ENCODE measurements around the gene NOB1.

- TF ChIP-seq, protein P1, sequence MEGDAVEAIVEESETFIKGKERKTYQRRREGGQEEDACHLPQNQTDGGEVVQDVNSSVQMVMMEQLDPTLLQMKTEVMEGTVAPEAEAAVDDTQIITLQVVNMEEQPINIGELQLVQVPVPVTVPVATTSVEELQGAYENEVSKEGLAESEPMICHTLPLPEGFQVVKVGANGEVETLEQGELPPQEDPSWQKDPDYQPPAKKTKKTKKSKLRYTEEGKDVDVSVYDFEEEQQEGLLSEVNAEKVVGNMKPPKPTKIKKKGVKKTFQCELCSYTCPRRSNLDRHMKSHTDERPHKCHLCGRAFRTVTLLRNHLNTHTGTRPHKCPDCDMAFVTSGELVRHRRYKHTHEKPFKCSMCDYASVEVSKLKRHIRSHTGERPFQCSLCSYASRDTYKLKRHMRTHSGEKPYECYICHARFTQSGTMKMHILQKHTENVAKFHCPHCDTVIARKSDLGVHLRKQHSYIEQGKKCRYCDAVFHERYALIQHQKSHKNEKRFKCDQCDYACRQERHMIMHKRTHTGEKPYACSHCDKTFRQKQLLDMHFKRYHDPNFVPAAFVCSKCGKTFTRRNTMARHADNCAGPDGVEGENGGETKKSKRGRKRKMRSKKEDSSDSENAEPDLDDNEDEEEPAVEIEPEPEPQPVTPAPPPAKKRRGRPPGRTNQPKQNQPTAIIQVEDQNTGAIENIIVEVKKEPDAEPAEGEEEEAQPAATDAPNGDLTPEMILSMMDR (conservative IDR thresholded peaks at IDR 0.05; ENCODE audit: low read depth, low read length), result no peak
- TF ChIP-seq EZH2 (IDR thresholded peaks at IDR 0.05; ENCODE audit: low read length, unreplicated experiment) (no peak), EZH2phosphoT487 (IDR thresholded peaks at IDR 0.05; ENCODE audit: borderline replicate concordance, low read length) (no peak)
Observed at GRCh38 chr16:69703638-69704037, 51.1 kb downstream of the NOB1 start.

Data from PC-3 (cell line).